DMS114 treated with DMSO at 0.1 percent for 48 hours (cell line): ENCODE measurements around the gene OLIG3.

Experiments
- DNase-seq: peaks from one replicate; lab custom pipeline; 2025; ENCODE audit not compliant: unreplicated experiment; lab: John Stamatoyannopoulos, UW

OLIG3 gene

GRCh38 chr6:137494281-137494987 is at the start of gene OLIG3:
Gene OLIG3, minus strand, starts transcription at chr6:137494394. Its CDS starts 224 bp downstream, at chr6:137494170.
- DNase-seq: no peak

GRCh38 chr6:137543114-137543513 is 48.9 kb upstream of the OLIG3 start:
- DNase-seq: no peak

- DNase-seq: no peak
These were observed 48.5 kb upstream of the OLIG3 start for GRCh38 chr6:137542713-137543112.

- DNase-seq: no peak
These were observed 47.4 kb upstream of the OLIG3 start for GRCh38 chr6:137541534-137542063.

- no peak for DNase-seq
These were observed 42.0 kb upstream of the OLIG3 start for GRCh38 chr6:137536104-137536773.

GRCh38 chr6:137531376-137532092 is 37.3 kb upstream of the OLIG3 start:
- DNase-seq: no peak

- no peak for DNase-seq
These were observed 36.2 kb upstream of the OLIG3 start for GRCh38 chr6:137530404-137530803.

GRCh38 chr6:137522831-137523230 is 28.6 kb upstream of the OLIG3 start:
- no peak for DNase-seq

- no peak for DNase-seq
These were observed 28.1 kb upstream of the OLIG3 start for GRCh38 chr6:137522198-137522798.

- DNase-seq: no peak
These were observed 26.3 kb upstream of the OLIG3 start for GRCh38 chr6:137520520-137520919.

GRCh38 chr6:137519629-137520176 is 25.5 kb upstream of the OLIG3 start:
- DNase-seq: no peak

GRCh38 chr6:137518386-137518983 is 24.3 kb upstream of the OLIG3 start:
- DNase-seq: no peak

GRCh38 chr6:137514418-137514817 is 20.2 kb upstream of the OLIG3 start:
- DNase-seq: no peak

GRCh38 chr6:137512757-137513605 is 18.8 kb upstream of the OLIG3 start:
- no peak for DNase-seq

- DNase-seq: no peak
These were observed 16.7 kb upstream of the OLIG3 start for GRCh38 chr6:137510923-137511322.

GRCh38 chr6:137498481-137499190 is 4.4 kb upstream of the OLIG3 start:
- no peak for DNase-seq

GRCh38 chr6:137497721-137498463 is 3.7 kb upstream of the OLIG3 start:
- DNase-seq: no peak

- DNase-seq: no peak
These were observed 2.9 kb upstream of the OLIG3 start for GRCh38 chr6:137496909-137497720.
